Activated T-cell treated with anti-CD3 and anti-CD28 coated beads for 1 hour (primary cell): ENCODE results near the gene PDE2A.

Experiments
- DNase-seq: peaks from one replicate; pipeline ENCODE4 v3.0.0-alpha.2; 2020; ENCODE audit warnings: low read depth

The PDE2A gene

DNA sequence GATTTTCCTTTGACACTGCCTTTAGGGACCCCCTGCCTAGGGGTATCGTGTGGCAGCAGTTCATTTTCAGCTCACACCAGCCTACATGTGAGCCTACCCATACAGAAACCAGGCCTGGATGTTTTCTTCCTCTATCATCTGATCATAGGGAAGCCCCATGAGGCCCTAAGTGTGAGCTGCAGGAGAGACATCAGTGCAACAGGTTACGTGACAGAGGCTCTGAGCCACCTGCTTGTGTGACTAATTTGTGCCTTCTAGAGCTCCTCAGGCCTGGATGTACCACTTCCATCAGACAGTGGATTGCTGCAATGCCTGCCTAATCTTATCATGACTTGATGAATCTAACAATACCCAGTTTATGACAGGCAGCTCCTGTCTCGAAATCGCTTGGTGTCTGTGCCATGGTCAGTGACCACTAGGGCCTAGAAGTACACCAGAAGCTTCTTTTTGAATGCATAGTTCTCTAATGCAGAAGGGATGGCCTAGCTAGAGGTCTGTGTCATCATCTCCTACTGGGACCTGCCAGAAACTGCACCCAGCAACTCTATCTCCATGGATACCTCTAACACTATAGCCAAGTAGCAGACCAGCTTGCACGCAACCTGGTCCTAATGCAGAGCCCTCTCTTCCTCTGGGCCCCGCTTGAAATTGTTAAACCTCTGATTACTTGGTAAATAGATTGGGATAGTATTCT, 130.2 kb downstream of the PDE2A start:
- DNase-seq = no peak

DNA sequence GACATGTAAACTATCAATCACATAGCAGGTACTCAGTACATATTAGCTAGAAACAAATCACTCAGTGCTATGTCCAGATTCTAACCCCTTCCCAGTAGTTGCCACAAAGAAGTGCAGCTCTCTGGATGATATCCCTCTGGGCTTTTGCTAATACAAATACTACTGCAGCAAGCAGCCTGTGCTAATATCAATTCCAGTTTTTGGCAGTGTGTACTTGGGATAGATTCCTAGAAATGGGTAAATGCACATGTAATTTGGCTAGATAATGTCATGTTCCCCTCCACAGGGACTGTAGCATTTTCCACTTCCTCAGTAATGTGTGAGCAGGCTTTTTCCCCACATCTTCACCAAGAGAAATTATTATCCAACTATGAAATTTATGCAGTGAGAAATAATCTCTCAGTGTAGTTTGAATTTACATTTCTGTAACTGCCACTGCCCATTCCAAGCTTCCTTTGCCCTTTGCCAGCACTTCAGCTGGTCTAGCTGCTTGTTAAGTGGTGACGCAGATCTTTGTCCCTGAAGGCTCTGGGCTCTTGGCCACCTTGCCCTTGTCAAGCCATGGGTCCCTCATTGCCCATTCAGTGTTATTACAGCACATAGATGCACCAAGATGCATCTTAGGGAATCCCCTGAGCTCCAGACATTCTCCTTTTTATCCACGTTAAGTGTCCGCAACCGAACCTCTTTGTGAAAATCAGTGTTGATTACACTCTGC, 132.8 kb downstream of the PDE2A start:
- no peak for DNase-seq

DNA sequence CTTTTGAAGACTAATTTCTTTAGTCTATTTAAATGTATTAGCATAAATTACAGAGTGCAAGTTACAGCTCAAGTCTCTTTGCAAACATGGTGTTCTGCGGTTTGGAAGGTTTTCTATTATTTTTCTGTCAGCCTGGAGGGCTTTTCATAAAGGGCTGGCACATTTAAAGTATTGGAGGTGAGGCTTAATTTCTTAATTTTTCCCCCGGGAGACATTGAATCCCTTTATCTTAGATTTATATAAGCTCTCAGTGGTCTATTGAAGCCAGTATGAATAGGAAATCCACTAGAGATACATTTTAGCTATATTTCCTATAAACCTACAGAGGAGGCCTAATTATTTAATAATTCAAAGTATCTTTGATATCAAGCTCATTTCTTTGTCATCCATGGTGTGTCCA, 137.2 kb downstream of the PDE2A start:
- DNase-seq = no peak

DNA sequence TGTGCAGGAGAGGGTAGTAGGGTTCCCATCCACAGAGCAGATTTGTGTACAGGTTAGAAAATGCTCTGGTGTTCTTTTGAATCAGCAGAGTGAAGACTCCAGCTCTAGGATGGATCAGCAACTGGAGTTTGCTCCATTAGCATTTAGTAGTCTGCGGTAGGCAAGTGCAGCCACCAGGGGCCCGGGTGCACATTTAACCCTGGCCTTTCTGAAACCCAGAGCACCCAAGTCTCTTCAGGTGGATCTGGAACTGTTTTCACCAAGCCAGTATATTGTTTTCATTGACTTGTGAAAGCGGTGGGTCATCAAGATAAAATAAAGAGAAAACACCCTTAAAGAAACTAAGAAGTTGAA, 139.1 kb downstream of the PDE2A start:
- DNase-seq = no peak

DNA sequence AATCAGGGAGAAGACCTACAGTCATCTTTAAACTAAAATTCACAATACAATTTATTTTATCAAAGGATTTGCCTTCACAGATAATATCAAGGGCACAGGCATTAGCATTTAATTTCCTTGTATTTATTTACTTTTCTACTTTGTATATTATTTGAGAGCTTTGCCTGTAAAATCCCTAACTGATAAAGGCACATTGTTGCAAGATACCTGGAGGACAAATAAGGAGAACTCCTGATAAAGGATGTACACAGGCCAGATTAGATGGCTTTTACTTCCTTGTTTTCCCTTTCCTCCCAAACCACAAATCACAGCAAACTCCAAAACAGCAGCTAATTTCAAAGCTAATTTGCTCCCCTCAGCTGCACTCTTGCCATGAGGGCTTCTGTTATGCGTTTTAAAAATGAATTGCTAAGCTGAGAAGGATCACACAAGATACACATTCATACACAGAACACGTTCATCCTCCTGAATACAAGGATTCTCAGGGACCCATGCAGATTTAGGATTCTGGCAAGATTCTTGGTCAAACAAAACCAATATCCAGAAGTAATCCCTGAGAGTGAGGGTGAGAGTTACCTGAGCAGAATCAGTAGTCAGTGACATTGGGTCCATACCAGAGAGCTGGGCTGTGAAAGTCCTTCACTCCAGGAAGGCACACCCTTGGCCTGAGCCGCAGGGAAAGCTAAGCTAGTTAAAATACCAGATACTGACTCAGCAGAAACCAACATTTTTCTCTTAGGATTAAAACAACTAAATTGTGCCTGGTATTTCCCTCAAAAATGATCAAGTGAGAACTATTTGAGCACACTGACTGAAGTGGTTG, 139.6 kb downstream of the PDE2A start:
- DNase-seq = no peak

DNA sequence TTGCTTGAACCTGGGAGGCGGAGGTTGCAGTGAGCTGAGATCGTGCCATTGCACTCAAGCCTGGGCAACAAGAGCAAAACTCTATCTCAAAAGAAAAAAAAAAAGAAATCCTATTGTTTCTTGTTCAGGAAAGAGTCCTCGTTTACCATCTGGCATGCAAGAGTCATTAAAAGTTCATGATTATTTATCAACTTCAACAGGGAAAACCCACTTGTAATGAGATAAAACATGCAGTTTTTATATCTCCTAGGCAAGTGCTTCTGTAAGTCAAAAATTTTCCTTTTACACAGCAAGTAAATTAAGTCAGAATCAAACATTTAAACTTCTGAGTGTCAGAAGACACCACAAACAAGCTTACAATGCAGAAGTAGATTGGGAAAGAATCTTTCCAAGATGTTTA, 145.2 kb downstream of the PDE2A start:
- no peak for DNase-seq

DNA sequence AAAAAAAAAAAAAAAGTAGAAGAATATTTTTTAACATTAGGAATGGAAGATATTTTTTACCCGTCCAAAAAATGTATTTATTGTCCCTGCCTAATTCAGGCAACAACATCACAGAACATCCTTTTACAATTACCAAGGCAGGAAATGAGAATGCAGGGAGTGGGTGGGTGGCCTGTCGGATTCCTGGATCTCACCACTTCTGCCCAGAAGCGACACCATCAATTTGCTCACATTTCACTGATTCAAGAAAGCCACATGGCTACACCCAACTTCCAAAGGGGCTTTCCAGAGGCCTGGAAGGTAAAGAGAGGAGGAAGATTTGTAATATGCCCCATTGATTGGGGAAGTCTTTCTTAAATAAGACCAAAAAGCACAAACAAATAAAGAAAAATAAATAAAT, 146.1 kb downstream of the PDE2A start:
- DNase-seq = no peak
